Epithelial cell of proximal tubule (primary cell): ENCODE measurements around the gene ARRB2. TPM values are rescaled to one million over a fixed set of nuclear protein-coding genes. Genes with fewer than 3 reads are reported as not detected.
A peak's percentile ranks its signal among the peaks of the same experiment; 100 is the strongest.

Source experiments
- DNase-seq: peaks from one replicate; pipeline ENCODE4 v3.0.0-alpha.2; 2011; ENCODE audit warnings: low read depth
- H3K4me3 ChIP-seq: 2 replicates; pipeline ENCODE4 v1.5.1; 2011; ENCODE audit warnings: low read depth, mild to moderate bottlenecking, low read length
- total RNA-seq: library from RNA; depleted of rRNA; stranded (reverse); fragments of >200 nt; gene quantifications from 2 replicates; pipeline ENCODE4 v1.2.3, GENCODE V29; 2015
- TF ChIP-seq, protein P1 (sequence below): conservative IDR thresholded peaks from 2 replicates; pipeline ENCODE4 v1.5.1; 2012; ENCODE audit warnings: low read depth, mild to moderate bottlenecking, low read length

Gene ARRB2
- total RNA-seq = 19.9 and 20.0 TPM in 2 replicates

- H3K4me3 ChIP-seq = peak within 1 kb of the TSS; percentile 67
- DNase-seq = peak; percentile 76
- TF ChIP-seq, protein P1, sequence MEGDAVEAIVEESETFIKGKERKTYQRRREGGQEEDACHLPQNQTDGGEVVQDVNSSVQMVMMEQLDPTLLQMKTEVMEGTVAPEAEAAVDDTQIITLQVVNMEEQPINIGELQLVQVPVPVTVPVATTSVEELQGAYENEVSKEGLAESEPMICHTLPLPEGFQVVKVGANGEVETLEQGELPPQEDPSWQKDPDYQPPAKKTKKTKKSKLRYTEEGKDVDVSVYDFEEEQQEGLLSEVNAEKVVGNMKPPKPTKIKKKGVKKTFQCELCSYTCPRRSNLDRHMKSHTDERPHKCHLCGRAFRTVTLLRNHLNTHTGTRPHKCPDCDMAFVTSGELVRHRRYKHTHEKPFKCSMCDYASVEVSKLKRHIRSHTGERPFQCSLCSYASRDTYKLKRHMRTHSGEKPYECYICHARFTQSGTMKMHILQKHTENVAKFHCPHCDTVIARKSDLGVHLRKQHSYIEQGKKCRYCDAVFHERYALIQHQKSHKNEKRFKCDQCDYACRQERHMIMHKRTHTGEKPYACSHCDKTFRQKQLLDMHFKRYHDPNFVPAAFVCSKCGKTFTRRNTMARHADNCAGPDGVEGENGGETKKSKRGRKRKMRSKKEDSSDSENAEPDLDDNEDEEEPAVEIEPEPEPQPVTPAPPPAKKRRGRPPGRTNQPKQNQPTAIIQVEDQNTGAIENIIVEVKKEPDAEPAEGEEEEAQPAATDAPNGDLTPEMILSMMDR = peak; percentile 62
Measured at GRCh38 chr17:4709794-4710692, at the start of gene ARRB2. Gene ARRB2, plus strand, starts transcription at chr17:4710632. Its CDS starts 90 bp downstream, at chr17:4710722.

DNA sequence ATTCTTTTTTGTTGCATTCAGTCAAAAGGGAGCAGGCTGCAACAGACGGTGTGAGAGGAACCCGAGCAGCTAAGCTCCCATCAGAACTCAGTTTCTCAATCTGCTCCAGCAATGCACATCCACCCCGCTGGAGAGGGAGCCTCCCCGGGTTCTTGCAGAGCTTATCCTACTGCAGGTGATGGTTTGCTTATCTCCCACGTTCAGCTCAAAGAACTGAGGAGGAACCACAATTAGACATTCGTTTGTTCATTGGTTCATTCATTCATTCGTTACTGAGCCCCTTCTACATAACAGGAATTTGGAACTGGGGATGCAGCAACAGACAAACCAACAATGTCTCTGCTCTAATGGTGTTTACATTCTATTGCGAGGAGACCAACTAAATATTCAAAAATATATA, 46.7 kb upstream of the ARRB2 start:
- no peak for DNase-seq
- TF ChIP-seq, protein P1 = no peak

GRCh38 chr17:4664230-4664629, 46.2 kb upstream of the ARRB2 start:
- TF ChIP-seq, protein P1 = no peak
- no peak overlapping the region for H3K4me3 ChIP-seq
- no peak for DNase-seq

More for the DNA sequence above, 46.7 kb upstream of the ARRB2 start:
- H3K4me3 ChIP-seq = no peak overlapping the region

DNA sequence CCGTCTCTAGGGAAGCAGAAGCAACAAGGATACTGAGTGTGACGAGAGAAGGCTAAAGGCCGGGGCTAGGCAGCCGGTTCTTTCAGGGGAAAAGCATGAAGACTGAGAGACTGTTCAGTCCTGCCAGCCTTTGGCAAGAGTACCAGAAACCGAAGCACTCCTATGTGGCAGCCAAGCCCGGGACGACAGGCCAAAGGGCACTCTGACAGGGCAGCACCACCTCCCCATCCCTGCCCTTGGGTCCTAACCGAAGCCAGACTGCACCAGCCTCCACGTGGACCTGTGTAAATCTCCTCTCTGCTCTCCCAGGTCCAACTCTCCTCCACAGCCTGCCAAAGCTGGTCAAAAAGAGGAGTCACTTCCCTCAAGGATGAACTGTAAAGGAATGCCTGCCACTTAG, 45.4 kb upstream of the ARRB2 start:
- TF ChIP-seq, protein P1 = no peak
- DNase-seq = no peak
- H3K4me3 ChIP-seq = no peak overlapping the region

DNA sequence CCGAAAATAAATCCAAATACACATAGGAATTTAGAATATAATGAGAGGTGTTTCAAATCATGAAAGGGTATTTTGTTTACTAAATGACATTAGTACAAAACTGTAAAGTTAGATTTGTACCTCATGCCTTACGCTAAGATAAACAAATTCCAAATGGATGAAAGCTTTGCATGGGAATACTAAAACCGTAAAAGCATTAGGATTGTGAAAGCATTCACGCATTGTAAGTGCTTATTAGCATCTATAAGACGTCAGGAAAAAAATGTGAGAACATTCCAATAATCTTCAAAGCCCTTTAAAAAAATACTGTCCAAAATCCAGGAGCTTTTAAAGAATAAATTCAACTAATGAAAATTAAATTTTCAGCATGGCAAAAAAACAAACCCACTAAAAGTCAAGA, 44.1 kb upstream of the ARRB2 start:
- TF ChIP-seq, protein P1 = no peak
- DNase-seq = no peak
- no peak overlapping the region for H3K4me3 ChIP-seq

GRCh38 chr17:4667166-4667565, 43.3 kb upstream of the ARRB2 start:
- no peak overlapping the region for H3K4me3 ChIP-seq
- no peak for DNase-seq
- TF ChIP-seq, protein P1 = no peak
